Measurements from ENCODE around the gene WFDC1.
A peak's percentile ranks its signal among the peaks of the same experiment; 100 is the strongest.

WFDC1 gene

GRCh38 chr16:84274515-84274914 is 20.2 kb upstream of the WFDC1 start:
- DNase-seq: no peak

GRCh38 chr16:84275585-84276151 is 19.0 kb upstream of the WFDC1 start:
- DNase-seq: no peak

- DNase-seq: peak; percentile 69 to 88 (median 82)
Observed at GRCh38 chr16:84277244-84277823, 17.3 kb upstream of the WFDC1 start.

- DNase-seq: no peak
Observed at GRCh38 chr16:84278333-84278732, 16.3 kb upstream of the WFDC1 start.

- DNase-seq: no peak
Observed at GRCh38 chr16:84278968-84279367, 15.7 kb upstream of the WFDC1 start.

GRCh38 chr16:84279881-84280280 is 14.8 kb upstream of the WFDC1 start:
- DNase-seq: no peak

- DNase-seq: peak in 1 of 3 donors; percentile 5
Observed at GRCh38 chr16:84281074-84281473, 13.6 kb upstream of the WFDC1 start.

- no peak for DNase-seq
Observed at GRCh38 chr16:84282533-84282932, 12.1 kb upstream of the WFDC1 start.

- DNase-seq: no peak
Observed at GRCh38 chr16:84283314-84284153, 11.1 kb upstream of the WFDC1 start.

GRCh38 chr16:84284154-84284722 is 10.4 kb upstream of the WFDC1 start:
- peak in 2 of 3 donors; percentile 6 to 15 for DNase-seq

GRCh38 chr16:84286578-84287240 is 8.0 kb upstream of the WFDC1 start:
- DNase-seq: no peak

GRCh38 chr16:84288902-84289301 is 5.8 kb upstream of the WFDC1 start:
- no peak for DNase-seq

- DNase-seq: no peak
Observed at GRCh38 chr16:84291226-84291625, 3.5 kb upstream of the WFDC1 start.

- DNase-seq: peak in 2 of 3 donors; percentile 4 to 7
Observed at GRCh38 chr16:84292011-84292410, 2.7 kb upstream of the WFDC1 start.

GRCh38 chr16:84293406-84293805 is 1.3 kb upstream of the WFDC1 start:
- no peak for DNase-seq

- peak; percentile 14 to 28 (median 26) for DNase-seq
Observed at GRCh38 chr16:84294117-84294516, 561 bp upstream of the WFDC1 start.

GRCh38 chr16:84295203-84295860 is 654 bp downstream of the WFDC1 start:
- DNase-seq: no peak

- no peak for DNase-seq
Observed at GRCh38 chr16:84298376-84298899, 3.8 kb downstream of the WFDC1 start.

- DNase-seq: no peak
Observed at GRCh38 chr16:84299734-84300440, 5.2 kb downstream of the WFDC1 start.

- no peak for DNase-seq
Observed at GRCh38 chr16:84302111-84302954, 7.7 kb downstream of the WFDC1 start.

- no peak for DNase-seq
Observed at GRCh38 chr16:84303023-84303422, 8.3 kb downstream of the WFDC1 start.

Measured in suppressor macrophage treated with lipopolysaccharide for 1 hour (primary cell).